GM12801 (cell line): ENCODE results near the gene PLCB3.

Experiments used
- TF ChIP-seq, protein P1 (sequence below): IDR thresholded peaks from one replicate; pipeline ENCODE4 v1.5.1; 2011; ENCODE audit warnings: control low read depth; ENCODE audit not compliant: insufficient read length; ENCODE audit errors: extremely low read depth

PLCB3 gene

DNA sequence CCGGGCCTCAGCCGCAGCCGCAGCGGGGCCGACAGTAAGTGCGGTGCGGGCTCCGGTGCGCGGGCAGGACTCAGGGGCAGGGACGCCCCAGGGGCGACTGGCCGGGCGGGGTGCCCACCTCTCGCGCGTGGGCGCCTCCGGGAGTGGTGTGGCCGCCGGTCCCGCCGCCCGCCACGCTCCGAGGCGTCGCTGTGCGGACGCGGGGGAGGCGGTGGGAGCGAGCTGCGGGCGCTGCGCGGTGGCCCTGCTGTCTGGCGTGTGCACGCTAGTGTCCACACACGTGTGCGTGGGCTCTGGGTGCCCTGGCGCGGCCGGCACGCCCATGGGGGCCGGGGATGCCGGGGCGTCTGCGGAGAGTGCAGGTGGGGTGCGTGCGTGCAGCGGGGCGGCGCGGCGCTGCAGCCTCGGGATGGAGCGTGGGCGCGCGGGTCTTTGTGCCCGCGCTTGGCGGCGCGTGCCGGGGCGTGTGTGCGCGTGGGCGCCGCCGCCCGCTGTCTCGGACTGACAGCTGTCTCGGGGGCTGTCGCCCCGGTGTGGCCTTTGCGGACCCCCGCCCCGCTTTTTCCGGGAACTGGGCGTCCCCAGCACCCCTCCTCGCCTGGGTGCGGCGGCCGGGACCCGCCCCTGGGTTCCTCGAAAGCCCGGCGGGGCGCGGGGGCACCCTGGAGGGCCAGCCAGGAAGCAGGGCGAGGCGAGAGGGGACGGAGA lies 40.6 kb downstream of the PLCB3 start:
- TF ChIP-seq, protein P1, sequence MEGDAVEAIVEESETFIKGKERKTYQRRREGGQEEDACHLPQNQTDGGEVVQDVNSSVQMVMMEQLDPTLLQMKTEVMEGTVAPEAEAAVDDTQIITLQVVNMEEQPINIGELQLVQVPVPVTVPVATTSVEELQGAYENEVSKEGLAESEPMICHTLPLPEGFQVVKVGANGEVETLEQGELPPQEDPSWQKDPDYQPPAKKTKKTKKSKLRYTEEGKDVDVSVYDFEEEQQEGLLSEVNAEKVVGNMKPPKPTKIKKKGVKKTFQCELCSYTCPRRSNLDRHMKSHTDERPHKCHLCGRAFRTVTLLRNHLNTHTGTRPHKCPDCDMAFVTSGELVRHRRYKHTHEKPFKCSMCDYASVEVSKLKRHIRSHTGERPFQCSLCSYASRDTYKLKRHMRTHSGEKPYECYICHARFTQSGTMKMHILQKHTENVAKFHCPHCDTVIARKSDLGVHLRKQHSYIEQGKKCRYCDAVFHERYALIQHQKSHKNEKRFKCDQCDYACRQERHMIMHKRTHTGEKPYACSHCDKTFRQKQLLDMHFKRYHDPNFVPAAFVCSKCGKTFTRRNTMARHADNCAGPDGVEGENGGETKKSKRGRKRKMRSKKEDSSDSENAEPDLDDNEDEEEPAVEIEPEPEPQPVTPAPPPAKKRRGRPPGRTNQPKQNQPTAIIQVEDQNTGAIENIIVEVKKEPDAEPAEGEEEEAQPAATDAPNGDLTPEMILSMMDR, result no peak

DNA sequence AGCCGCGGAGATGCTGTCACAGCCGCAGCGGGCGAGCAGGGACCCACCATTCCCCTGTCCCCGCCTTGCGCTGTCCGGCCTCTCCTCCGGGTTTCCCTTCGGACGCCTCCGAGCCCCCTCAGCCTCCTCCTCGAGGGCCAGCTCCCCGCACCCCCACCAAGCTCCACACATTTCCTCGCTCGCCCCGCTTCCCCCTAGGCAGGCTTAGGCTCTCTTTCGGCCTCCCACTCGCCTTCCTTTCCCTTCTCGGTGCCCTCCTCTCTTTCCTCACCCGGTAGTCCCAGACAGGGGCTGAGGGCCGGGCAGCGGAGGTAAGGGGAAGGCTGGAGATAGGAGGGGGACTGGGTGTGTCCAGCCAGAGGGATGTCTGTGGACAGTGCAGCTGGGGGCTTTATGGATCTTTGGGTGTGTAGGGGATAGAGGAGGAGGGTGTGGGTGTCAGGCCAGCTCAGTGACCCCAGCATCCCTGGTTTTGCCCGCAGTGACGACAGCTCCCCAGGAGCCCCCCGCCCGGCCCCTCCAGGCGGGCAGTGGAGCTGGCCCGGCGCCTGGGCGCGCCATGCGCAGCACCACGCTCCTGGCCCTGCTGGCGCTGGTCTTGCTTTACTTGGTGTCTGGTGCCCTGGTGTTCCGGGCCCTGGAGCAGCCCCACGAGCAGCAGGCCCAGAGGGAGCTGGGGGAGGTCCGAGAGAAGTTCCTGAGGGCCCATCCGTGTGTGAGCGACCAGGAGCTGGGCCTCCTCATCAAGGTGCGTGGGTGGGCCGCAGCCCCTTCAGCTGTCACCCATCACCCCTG lies 41.3 kb downstream of the PLCB3 start:
- TF ChIP-seq, protein P1, result no peak

DNA sequence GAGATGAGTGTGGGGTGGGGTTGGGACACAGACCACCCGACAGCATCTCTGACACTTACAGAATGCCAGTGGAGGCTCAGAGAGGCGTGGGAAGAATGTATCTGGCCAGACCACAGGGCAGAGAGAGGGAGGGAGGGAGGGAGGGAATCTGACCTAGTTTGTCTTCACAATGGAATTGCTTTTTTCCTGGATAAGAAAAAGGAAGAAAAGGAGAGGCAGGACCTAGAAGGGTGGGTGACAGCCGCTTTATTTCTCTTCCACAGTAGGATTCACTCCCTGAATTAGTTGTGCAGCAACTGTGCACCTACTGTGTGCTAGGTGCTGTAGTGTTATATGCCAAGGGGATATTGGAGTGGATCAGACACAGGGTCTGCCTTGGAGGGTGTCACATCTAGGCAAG lies 43.4 kb downstream of the PLCB3 start:
- TF ChIP-seq, protein P1, result no peak

DNA sequence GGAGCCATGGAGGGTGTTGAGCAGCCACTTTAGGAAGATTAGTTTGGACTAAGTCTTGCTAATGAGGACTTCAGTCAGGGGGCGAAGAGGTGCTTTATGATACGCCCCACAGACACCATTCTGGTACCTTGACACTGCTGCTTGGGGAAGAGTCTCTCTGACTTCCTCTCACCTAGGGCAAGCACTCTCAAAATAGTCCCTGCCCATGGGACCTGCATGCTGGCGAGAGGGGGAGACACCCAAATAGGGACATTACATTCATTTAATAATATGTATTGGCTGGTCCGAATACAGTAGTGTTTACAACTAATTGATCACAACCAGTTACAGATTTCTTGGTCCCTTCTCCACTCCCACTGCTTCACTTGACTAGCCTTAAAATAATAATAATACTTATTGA lies 44.4 kb downstream of the PLCB3 start:
- TF ChIP-seq, protein P1, result no peak

DNA sequence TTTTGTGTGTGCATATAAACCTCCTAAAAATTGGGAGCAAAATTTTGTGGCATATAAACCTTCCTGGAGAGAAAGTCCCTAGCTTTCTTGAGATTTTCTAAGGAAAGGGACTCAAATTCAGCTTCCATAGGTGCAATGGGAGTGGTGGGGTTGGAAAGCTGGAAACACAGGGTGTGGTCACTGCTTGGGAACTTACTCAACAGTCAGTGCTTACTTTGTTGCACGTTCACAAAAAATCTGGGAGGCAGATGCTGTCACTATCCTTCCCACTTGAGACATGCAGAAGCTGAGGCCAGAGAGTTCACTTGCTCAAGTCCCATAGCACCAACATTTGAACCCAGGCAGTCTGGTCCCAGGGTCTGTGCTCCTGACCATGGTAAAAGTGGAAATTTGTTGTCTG lies 44.9 kb downstream of the PLCB3 start:
- TF ChIP-seq, protein P1, result no peak

DNA sequence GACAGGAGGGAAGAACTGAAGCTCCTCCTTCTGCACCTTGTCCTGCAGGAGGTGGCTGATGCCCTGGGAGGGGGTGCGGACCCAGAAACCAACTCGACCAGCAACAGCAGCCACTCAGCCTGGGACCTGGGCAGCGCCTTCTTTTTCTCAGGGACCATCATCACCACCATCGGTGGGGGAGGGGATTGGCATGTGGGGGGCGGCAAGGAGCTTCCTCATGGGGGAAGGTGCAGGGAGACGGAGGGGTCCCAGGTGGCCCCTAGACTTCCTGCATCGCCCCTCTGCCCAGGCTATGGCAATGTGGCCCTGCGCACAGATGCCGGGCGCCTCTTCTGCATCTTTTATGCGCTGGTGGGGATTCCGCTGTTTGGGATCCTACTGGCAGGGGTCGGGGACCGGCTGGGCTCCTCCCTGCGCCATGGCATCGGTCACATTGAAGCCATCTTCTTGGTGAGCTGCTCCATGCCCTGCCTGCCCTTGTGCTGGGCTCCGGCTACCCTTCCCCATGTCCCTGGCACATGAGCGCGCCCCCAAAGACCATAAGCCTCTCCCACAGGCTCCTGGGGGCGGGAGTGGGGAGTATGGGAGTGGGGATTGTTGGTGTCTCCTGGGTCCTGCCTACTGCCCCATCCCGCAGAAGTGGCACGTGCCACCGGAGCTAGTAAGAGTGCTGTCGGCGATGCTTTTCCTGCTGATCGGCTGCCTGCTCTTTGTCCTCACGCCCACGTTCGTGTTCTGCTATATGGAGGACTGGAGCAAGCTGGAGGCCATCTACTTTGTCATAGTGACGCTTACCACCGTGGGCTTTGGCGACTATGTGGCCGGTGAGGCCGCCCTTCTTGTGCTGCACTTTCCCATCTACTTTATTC lies 45.7 kb downstream of the PLCB3 start:
- TF ChIP-seq, protein P1, result no peak

DNA sequence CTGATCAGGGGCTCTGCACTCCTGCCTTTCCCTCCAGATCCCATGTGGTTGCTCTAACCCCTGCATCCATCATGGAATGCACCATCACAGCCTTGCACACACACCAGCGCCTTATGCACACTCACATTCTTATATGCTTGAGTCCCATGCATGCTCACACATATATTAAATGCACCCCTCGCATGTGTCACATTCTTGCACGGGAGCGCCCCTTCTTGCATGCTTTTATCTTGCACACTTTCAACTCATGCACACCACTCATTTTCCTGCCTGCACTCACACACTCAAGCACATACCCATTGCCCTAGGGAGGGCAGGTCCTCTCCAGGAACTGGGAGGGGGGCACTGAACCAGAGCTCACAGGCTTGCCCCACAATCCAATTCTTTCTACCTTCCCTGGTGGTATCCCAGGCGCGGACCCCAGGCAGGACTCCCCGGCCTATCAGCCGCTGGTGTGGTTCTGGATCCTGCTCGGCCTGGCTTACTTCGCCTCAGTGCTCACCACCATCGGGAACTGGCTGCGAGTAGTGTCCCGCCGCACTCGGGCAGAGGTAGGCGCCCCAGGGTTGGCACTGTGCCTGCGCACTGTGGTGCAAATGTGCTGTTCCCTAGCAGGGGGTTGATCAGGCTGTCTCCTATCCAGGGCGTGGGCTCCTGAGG lies 46.5 kb downstream of the PLCB3 start:
- TF ChIP-seq, protein P1, result no peak
